Heart right ventricle (tissue), 16 donors: ENCODE results near the gene C7. TPM values are rescaled to one million over a fixed set of nuclear protein-coding genes. Genes with fewer than 3 reads are reported as not detected.
"Not testable (repeated sequence)": the region's sequence is repeated elsewhere in the genome, so short reads cannot be mapped to it uniquely, and the experiment has no call there.

Source experiments
- ATAC-seq, 8 donors: fragments of 200-7000 bp; cut with Tn5 transposase; one replicate each; pipeline ENCODE4 v1.9.1; 2020; ENCODE audit warnings: mild to moderate bottlenecking in 8 of 8, moderate library complexity in 8 of 8, moderate number of reproducible peaks in 1 of 8
- DNase-seq, 2 donors: peaks; one replicate each; pipeline ENCODE4 v3.0.0-alpha.2; 2020
- H3K27ac ChIP-seq, 10 donors: fragments of 200-600 bp; sonication (generic) in 2 of 10; one replicate each; pipeline versions ENCODE4 v1.5.0 to v1.8.0; 2020 to 2022; ENCODE audit warnings: mild to moderate bottlenecking in 3 of 10
- H3K27me3 ChIP-seq, 7 donors: fragments of 200-600 bp; one replicate each; pipeline ENCODE4 v1.8.0; 2021 to 2022; ENCODE audit warnings: mild to moderate bottlenecking in 2 of 7
- H3K36me3 ChIP-seq, 9 donors: fragments of 200-600 bp; sonication (generic) in 1 of 9; one replicate each; pipeline versions ENCODE4 v1.5.0 to v1.8.0; 2020 to 2022; ENCODE audit warnings: mild to moderate bottlenecking in 2 of 9
- H3K4me1 ChIP-seq, 9 donors: fragments of 200-600 bp; sonication (generic) in 1 of 9; one replicate each; pipeline versions ENCODE4 v1.5.0 to v1.8.0; 2020 to 2022; ENCODE audit warnings: mild to moderate bottlenecking in 4 of 9
- H3K4me3 ChIP-seq, 10 donors: fragments of 200-600 bp; sonication (generic) in 2 of 10; one replicate each; pipeline versions ENCODE4 v1.5.0 to v1.8.0; 2020 to 2022; ENCODE audit warnings: mild to moderate bottlenecking in 7 of 10, moderate library complexity in 2 of 10
- H3K9me3 ChIP-seq, 11 donors: fragments of 200-600 bp in 10 of 11; sonication (generic) in 2 of 11; one replicate each; pipeline versions ENCODE4 v1.5.0 to v1.8.0; 2013 to 2022; ENCODE audit warnings: mild to moderate bottlenecking in 2 of 11, control low read depth in 1 of 11, moderate library complexity in 1 of 11
- CTCF ChIP-seq, 9 donors: fragments of 200-600 bp; sonication (generic) in 2 of 9; IDR thresholded peaks; one replicate each; pipeline versions ENCODE4 v1.5.0 to v1.8.0; 2021 to 2022; ENCODE audit warnings: antibody characterized with exemption in 9 of 9, mild to moderate bottlenecking in 5 of 9, moderate library complexity in 1 of 9
- WGBS, 2 donors: extraction: QIAGEN DNeasy Blood & Tissue Kit; methylation state at CpG; one replicate each; pipeline ENCODE4 v1.1.7; 2013; ENCODE audit warnings: inconsistent platforms in 1 of 2; 5-methylcytosine and 5-hydroxymethylcytosine counted together
- intact Hi-C, 10 donors: fragments of 100-400 bp; cut with DNase I; formaldehyde crosslinking; loops; one replicate each; pipeline versions ENCODE4 v1.11.1 to v1.14.2; 2022
- long read RNA-seq, 3 donors: library from polyadenylated mRNA; unstranded; transcript quantifications; one replicate each; pipeline ENCODE4 v2.0.0, GENCODE V29; 2020 to 2021
- polyA plus RNA-seq, 2 donors: library from polyadenylated mRNA; stranded (reverse); fragments of 200-250 nt; gene quantifications; one replicate each; pipeline ENCODE4 v1.2.3, GENCODE V29; 2013
- total RNA-seq, 10 donors: library from RNA; stranded (reverse); fragmentation: NEBNext Ultra II Directional in 3 of 10; extraction: Animal tissue kit (Norgen Biotek cat#: 25700) in 3 of 10; gene quantifications; one replicate each; pipeline versions ENCODE4 v1.2.1 to v1.2.4, GENCODE V29; 2021 to 2023
- donor health status: Arrhythmogenic right ventricular cardiomyopathy.
- donor health status: ischemic (EF 13 %, LVEDD 7.1; RV severe dilation, severe dysfunction).
- donor health status: healthy with polysubstance abuse.
- donor health status: DM: no; HTN: yes; CAD: no.
- donor health status: DM: no; HTN: no; CAD: no.
- donor health status: ischemic (EF 25% LVEDD 6.9; RV normal size, moderate dysfunction).
- donor health status: ischemic (EF 25% LVEDD 5.7; RV mildly dilated, moderate dysfunction).
- donor health status: healthy.
- donor health status: DM: yes; HTN: yes; CAD: no.
- donor health status: Ischemic cardiomyopathy.
- donor health status: ischemic (EF 35%, LVEDD 5.7; RV mildly dilated, moderate dysfunction).
- donor health status: nonischemic (EF 11% LVEDD 7.7; RV severe dilation, severe dysfunction).
- donor health status: DM: yes; HTN: yes; CAD: no.
- donor health status: PGD.
- donor health status: ischemic (EF 29% LVEDD 5.4; RV normal size, mild dysfunction).
- donor health status: nonischemic (EF 23%, LVEDD 6.1; RV moderate dilation, normal function).

Gene C7
- total RNA-seq (100 to 1,000 TPM in 4 of 10 donors, 10 to 100 TPM in 6; 43.9 to 399 (median 84.7) TPM), polyA plus RNA-seq (100 to 1,000 TPM; 141 to 255 TPM)
- long read RNA-seq, donor 1, full-length matches to known transcripts = 294 of 455 reads
- long read RNA-seq, donor 1, partial matches to known transcripts = 141 of 455 reads
- long read RNA-seq, donor 1, other reads (novel, unspliced or antisense) = 20 of 455 reads
- long read RNA-seq, donor 2, full-length matches to known transcripts = 540 of 697 reads
- long read RNA-seq, donor 2, partial matches to known transcripts = 126 of 697 reads
- long read RNA-seq, donor 2, other reads (novel, unspliced or antisense) = 31 of 697 reads
- long read RNA-seq, donor 3, full-length matches to known transcripts = 98 of 189 reads
- long read RNA-seq, donor 3, partial matches to known transcripts = 81 of 189 reads
- long read RNA-seq, donor 3, other reads (novel, unspliced or antisense) = 10 of 189 reads

- Histone ChIP-seq H3K27ac (peak within 1 kb of the TSS in 9 of 10 donors; percentile 12 to 77 (median 38)), H3K36me3 (no peaks in the 10 kb centered on the region), H3K9me3 (no peaks in the 10 kb centered on the region), H3K4me3 (peak within 1 kb of the TSS in 9 of 10 donors; percentile 2 to 49 (median 37)), H3K4me1 (peaks cover 0 to 36% (median 15%) of the 10 kb centered on the region in 9 donors), H3K27me3 (no peaks in the 10 kb centered on the region)
- intact Hi-C loops = loop anchor here in 9 of 10 donors (5.0 to 10.0 kb wide), 18 partner anchors 206 to 936 kb away; partner anchors contain the start of gene PLCXD3 (in 1 of the 9)
- DNase-seq = no peak
- WGBS, 2 donors = 8 to 10% methylated on average over 3 of the region's 3 CpGs
- no peak for TF ChIP-seq CTCF (IDR thresholded peaks at IDR 0.05)
- ATAC-seq = peak in 7 of 8 donors; percentile 50 to 67 (median 59)
Measured at GRCh38 chr5:40909264-40909663, at the start of gene C7. Gene C7, plus strand, starts transcription at chr5:40909497. Its CDS starts 114 bp downstream, at chr5:40909611.

- H3K27me3 ChIP-seq = no peaks in the 10 kb centered on the region
- H3K36me3 ChIP-seq = peaks cover 0 to 6% (median 0%) of the 10 kb centered on the region in 9 donors
- no peak overlapping the region for H3K4me3 ChIP-seq
- intact Hi-C loops = no loop called here
- no peak overlapping the region for H3K27ac ChIP-seq
- no peaks in the 10 kb centered on the region for H3K4me1 ChIP-seq
- peaks cover 0 to 25% (median 2%) of the 10 kb centered on the region in 11 donors for H3K9me3 ChIP-seq
- no peak for TF ChIP-seq CTCF (IDR thresholded peaks at IDR 0.05)
- no peak for ATAC-seq
- no peak for DNase-seq
Measured at GRCh38 chr5:40860711-40861110, 48.6 kb upstream of the C7 start.

GRCh38 chr5:40865004-40865403, 44.3 kb upstream of the C7 start:
- H3K27ac ChIP-seq, ATAC-seq, H3K36me3 ChIP-seq, H3K4me3 ChIP-seq, H3K4me1 ChIP-seq, DNase-seq, intact Hi-C loops, H3K27me3 ChIP-seq: not testable (repeated sequence)
- H3K9me3 ChIP-seq = peaks cover 0 to 23% (median 2%) of the 10 kb centered on the region in 11 donors
- 94 to 96% methylated on average over 5 of the region's 5 CpGs for WGBS, 2 donors

GRCh38 chr5:40866844-40867243, 42.5 kb upstream of the C7 start:
- no peaks in the 10 kb centered on the region for H3K27me3 ChIP-seq
- no peak for TF ChIP-seq CTCF (IDR thresholded peaks at IDR 0.05)
- H3K36me3 ChIP-seq = no peaks in the 10 kb centered on the region
- H3K4me3 ChIP-seq = no peak overlapping the region
- no peak overlapping the region for H3K27ac ChIP-seq
- ATAC-seq = no peak
- H3K4me1 ChIP-seq = no peaks in the 10 kb centered on the region
- H3K9me3 ChIP-seq = peaks cover 0 to 23% (median 2%) of the 10 kb centered on the region in 11 donors
- WGBS, 2 donors = 79 to 84% methylated on average over 5 of the region's 5 CpGs
- no peak for DNase-seq
- intact Hi-C loops = no loop called here

- H3K36me3 ChIP-seq = no peaks in the 10 kb centered on the region
- no peak overlapping the region for H3K27ac ChIP-seq
- intact Hi-C loops = no loop called here
- H3K9me3 ChIP-seq = peaks cover 0 to 14% (median 0%) of the 10 kb centered on the region in 11 donors
- H3K4me3 ChIP-seq = no peak overlapping the region
- WGBS, 2 donors = 84 to 88% methylated on average over 1 of the region's 1 CpG
- H3K27me3 ChIP-seq = no peaks in the 10 kb centered on the region
- ATAC-seq (no peak), DNase-seq (no peak)
- TF ChIP-seq CTCF (IDR thresholded peaks at IDR 0.05) = no peak
- no peaks in the 10 kb centered on the region for H3K4me1 ChIP-seq
Measured at GRCh38 chr5:40869384-40869783, 39.9 kb upstream of the C7 start.
